GM12892 (cell line): ENCODE data around the gene ACSF3.

ENCODE experiments used
- DNase-seq: peaks from one replicate; pipeline ENCODE4 v3.0.0; 2011; ENCODE audit not compliant: insufficient read length
- FAIRE-seq: peaks from 2 replicates; lab custom pipeline; 2011; peaks lifted over from hg19 to GRCh38; lab: Jason Lieb, UNC
- POLR2A ChIP-seq: IDR thresholded peaks from 2 replicates; pipeline ENCODE4 v1.6.1; 2011; ENCODE audit warnings: low read depth, low read length, control low read depth
- POLR2AphosphoS5 ChIP-seq: IDR thresholded peaks from 2 replicates; pipeline ENCODE4 v1.6.1; 2011; ENCODE audit warnings: low read depth, low read length, control low read depth
- TAF1 ChIP-seq: IDR thresholded peaks from 2 replicates; pipeline ENCODE4 v1.6.1; 2011; ENCODE audit warnings: low read depth, mild to moderate bottlenecking, control low read depth, low read length, borderline replicate concordance

The ACSF3 gene

GRCh38 chr16:89168381-89169189 is 74.9 kb downstream of the ACSF3 start:
- TF ChIP-seq TAF1 = no peak
- TF ChIP-seq POLR2A = no peak
- no peak for TF ChIP-seq POLR2AphosphoS5
- no peak for FAIRE-seq
- DNase-seq = no peak

- TF ChIP-seq TAF1 (no peak), POLR2A (no peak), POLR2AphosphoS5 (no peak)
- DNase-seq = no peak
- no peak for FAIRE-seq
These were observed 76.1 kb downstream of the ACSF3 start for GRCh38 chr16:89169778-89170177.

- TF ChIP-seq POLR2AphosphoS5 = no peak
- TF ChIP-seq TAF1 = no peak
- TF ChIP-seq POLR2A = no peak
- FAIRE-seq (peak; percentile 58), DNase-seq (no peak)
These were observed 76.9 kb downstream of the ACSF3 start for GRCh38 chr16:89170346-89171215.

- FAIRE-seq = peak; percentile 98
- TF ChIP-seq POLR2AphosphoS5 (no peak), POLR2A (no peak), TAF1 (no peak)
These were observed 77.8 kb downstream of the ACSF3 start, which contains the start of gene CDH15 for GRCh38 chr16:89171216-89172170. Gene CDH15 (plus strand): TSS chr16:89171748. CDS start chr16:89171832, 84 bp downstream.

GRCh38 chr16:89172171-89172527 is 78.5 kb downstream of the ACSF3 start:
- FAIRE-seq = no peak
- DNase-seq = no peak
- no peak for TF ChIP-seq POLR2AphosphoS5
- TF ChIP-seq POLR2A = no peak
- TF ChIP-seq TAF1 = no peak

More at GRCh38 chr16:89171216-89172170, 77.8 kb downstream of the ACSF3 start, which contains the start of gene CDH15:
- DNase-seq = peak; percentile 99

GRCh38 chr16:89172528-89173173 is 79.0 kb downstream of the ACSF3 start:
- no peak for FAIRE-seq
- DNase-seq = no peak
- no peak for TF ChIP-seq POLR2A
- TF ChIP-seq TAF1 = no peak
- no peak for TF ChIP-seq POLR2AphosphoS5

- no peak for TF ChIP-seq POLR2A
- TF ChIP-seq POLR2AphosphoS5 = no peak
- no peak for TF ChIP-seq TAF1
- FAIRE-seq (no peak), DNase-seq (no peak)
These were observed 79.7 kb downstream of the ACSF3 start for GRCh38 chr16:89173174-89173921.

- FAIRE-seq (no peak), DNase-seq (no peak)
- TF ChIP-seq POLR2AphosphoS5 (no peak), POLR2A (no peak), TAF1 (no peak)
These were observed 80.6 kb downstream of the ACSF3 start for GRCh38 chr16:89174055-89174827.

- TF ChIP-seq POLR2AphosphoS5 (no peak), TAF1 (no peak), POLR2A (no peak)
- DNase-seq = no peak
- no peak for FAIRE-seq
These were observed 81.2 kb downstream of the ACSF3 start for GRCh38 chr16:89174877-89175276.
